RKO (cell line): Measurements from ENCODE around the gene ADPRS.

ENCODE experiments used
- DNase-seq: peaks from one replicate; pipeline ENCODE4 v3.0.0-alpha.2; 2016; ENCODE audit warnings: low spot score

The ADPRS gene

GRCh38 chr1:36108314-36108713, 19.6 kb downstream of the ADPRS start:
- no peak for DNase-seq

GRCh38 chr1:36109041-36109679, 20.5 kb downstream of the ADPRS start:
- no peak for DNase-seq

- DNase-seq: no peak
Measured at GRCh38 chr1:36111151-36111550, 22.5 kb downstream of the ADPRS start.

- no peak for DNase-seq
Measured at GRCh38 chr1:36112823-36113222, 24.1 kb downstream of the ADPRS start.

- DNase-seq: no peak
Measured at GRCh38 chr1:36114371-36114770, 25.7 kb downstream of the ADPRS start.

- DNase-seq: no peak
Measured at GRCh38 chr1:36115200-36115669, 26.5 kb downstream of the ADPRS start.

DNA sequence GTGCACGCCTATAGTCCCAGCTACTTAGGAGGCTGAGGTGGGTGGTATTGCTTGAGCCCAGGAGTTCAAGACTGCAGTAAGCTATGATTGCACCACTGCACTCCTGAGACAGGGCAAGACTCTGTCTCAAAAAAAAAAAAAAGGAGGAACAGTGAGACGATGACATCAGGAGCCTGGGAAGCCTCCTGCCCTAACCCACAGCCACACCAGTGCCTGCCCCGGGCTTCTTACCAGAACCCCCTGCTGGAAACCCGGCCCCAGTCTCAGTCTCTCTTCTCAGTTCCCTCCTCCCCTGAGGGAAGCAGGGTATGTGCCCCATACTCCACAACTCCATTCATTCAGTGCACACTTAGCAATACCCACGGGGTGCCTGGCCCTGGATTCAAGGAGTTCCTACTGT, 27.2 kb downstream of the ADPRS start:
- DNase-seq: no peak

GRCh38 chr1:36116901-36117300, 28.2 kb downstream of the ADPRS start:
- DNase-seq: no peak

GRCh38 chr1:36118447-36119204, 29.9 kb downstream of the ADPRS start:
- no peak for DNase-seq

- no peak for DNase-seq
Measured at GRCh38 chr1:36119456-36119855, 30.8 kb downstream of the ADPRS start.

DNA sequence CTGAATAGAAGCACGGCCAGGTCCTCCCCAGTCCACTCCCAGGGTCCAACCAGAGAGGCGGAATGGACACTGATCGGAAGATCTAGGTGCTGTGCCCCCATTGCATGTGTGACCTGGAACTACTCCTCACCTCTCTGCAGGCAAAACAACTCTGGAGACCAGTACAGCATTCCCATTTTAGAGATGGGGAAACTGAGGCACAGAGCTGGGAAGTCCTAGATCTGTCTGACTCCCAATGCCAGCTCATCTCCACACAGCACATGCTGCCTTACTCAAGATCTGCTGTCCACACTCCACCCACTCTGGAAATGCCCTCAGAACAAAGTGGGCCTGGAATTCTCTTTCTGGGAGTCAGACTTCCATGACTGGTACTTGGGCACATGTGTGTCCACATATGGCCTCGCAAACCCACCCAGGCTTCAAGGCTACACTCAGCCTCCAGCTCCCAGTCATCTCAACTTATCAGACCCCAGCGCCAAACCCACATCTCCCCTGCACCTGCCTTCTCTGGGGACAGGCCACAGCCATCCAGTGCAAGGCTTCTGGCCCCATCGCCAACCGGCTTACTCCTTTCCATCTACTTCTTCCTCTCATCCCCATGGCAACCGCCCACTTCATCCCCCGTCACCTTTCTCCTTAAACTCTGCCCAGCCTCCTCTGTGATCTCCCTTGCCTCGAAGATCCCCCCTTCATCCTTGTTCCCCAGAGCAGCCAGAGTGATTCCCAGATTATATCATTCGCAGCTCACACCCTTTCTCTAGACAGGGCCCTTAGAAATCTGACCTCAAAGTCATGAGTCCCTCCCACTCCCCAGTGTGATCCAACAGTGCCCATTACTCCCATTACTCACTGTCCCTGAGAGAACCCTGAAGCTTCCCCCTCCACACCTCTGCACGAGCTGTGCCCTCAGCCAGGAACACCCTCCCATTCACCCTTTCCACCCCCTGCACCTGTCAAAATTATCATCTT, 33.7 kb downstream of the ADPRS start:
- DNase-seq: no peak

DNA sequence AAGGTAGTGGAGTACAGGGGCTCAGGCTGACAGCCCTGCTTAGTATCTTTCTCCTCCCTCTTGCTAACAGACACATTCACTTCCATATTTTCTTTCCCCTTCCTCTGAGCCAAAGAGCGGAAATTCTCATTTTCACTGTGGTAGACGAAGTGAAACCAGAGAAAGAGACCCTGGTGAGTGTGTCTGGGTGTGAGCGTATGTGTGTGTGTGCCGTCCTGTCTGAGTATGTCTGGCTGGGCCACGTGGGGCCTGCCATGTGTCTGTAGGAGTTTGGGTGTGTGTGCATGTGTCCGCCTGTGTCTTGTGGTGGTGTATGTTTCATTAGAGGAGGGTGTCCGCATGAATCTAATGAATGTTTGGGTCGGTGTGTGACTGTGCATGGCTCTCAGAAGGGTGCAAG, 34.7 kb downstream of the ADPRS start:
- no peak for DNase-seq

DNA sequence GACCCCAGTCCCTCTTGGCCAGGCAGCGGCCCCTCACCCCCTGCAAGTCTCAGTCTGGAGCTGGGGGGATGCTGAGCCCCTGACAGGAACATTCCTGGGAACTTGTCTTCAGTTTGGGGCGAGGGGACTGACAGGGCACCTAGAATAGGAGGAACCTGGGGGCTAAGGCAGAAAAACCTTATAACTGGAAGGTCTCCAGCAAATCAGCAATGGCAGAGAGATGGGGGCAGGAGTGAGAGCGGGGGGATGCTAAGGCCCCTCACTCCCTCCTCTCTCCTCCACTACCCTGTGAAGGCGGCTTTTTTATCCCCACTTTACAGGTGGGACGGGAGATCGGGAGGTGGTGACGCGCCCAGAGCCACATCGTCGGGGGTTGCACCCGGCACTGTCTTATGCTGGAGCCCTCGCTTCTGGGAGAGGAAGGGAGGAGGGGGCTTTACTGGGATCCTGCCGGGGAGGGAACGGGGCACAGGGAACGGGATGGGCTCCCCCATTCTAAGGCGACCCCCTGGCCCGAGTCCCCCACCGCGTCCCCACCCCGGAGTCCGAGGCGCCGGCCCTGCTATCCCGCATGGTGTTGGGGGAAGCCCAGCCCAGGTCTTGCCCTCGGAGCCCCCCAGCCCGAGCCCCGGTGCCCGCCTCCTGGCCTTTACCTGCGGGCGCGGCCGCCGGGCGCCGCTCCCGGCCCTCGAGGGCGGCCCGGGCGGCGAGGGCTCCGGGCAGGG, 35.9 kb downstream of the ADPRS start:
- DNase-seq: no peak

DNA sequence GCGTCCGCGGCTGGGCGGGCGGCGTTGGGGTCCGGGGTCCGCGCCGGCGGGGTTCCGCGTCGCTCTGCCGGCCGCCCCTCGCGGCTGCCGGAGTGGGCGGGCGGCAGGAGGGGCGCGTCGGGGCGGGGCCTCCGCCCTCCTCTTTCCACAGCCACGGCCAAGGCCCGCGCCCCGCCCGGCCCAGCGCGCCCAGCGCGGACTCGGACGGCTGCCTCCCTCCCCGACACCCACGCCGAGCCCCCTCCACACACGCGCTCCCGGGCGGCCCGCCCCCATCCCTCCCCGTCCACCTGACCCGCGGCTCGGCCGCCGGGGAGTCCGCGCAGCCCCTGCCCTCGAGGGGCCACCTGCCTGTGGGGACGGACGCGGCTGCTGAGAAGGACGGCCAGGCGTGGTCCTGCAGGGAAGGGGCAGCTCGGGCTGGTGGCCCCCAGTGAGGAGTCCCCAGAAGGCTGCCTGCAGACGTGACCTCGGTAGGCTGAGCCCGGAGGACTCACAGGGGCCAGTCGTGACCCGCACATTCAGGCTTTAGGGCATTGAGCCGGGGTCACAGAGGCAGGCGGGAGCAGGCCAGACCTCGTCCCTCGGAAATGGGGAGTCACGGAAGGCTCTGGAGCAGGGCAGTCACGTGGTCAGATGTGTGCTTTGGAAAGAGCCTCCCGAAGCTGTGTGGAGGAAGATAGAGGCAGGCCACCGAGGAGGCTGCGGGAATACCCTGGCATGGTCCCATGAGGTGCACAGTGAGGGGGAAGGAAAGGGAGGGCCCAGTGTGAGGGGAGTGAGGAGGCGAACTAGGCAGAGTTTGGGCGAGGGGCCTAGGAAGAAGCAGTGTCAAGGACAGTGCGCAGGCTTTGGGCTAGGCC, 36.7 kb downstream of the ADPRS start, which contains the start of gene COL8A2:
Gene COL8A2 (minus strand): TSS at position 94 of the 863 bp plus-strand sequence. CDS start 24,980 bp downstream, outside the sequence.
- DNase-seq: no peak

DNA sequence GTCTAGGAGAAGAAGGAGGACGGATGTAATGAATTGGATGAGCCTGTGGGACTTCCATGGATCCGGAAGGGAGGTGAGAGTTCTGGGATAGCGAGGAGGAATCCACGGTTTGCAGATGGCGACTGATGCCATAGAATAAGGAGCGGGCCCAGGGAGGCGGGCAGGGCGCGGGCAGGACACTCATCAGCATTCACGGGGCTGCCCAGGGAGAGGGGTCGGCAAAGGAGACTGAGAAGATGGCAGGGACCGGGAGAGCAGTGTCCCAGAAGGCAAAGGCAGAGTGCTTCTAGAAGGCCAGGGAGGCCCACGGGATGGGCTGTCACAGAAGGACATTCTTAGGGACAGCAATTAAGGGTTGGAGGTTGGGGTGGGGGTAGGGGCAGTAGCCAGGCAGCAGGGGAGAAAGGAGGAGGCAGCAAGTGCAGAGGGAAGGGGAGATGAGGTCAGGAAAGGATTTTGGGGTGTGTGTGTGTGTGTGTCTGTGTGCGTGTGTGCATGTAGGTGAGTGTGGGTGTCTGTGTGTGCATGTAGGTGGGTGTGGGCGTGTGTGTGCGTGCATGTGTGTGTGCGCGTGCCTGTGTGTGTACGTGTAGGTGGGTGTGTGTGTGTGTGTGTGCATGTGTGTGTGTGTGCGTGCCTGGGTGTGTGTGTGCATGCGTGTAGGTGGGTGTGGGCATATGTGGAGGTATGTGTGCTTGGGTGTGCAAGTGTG, 37.5 kb downstream of the ADPRS start:
- no peak for DNase-seq

DNA sequence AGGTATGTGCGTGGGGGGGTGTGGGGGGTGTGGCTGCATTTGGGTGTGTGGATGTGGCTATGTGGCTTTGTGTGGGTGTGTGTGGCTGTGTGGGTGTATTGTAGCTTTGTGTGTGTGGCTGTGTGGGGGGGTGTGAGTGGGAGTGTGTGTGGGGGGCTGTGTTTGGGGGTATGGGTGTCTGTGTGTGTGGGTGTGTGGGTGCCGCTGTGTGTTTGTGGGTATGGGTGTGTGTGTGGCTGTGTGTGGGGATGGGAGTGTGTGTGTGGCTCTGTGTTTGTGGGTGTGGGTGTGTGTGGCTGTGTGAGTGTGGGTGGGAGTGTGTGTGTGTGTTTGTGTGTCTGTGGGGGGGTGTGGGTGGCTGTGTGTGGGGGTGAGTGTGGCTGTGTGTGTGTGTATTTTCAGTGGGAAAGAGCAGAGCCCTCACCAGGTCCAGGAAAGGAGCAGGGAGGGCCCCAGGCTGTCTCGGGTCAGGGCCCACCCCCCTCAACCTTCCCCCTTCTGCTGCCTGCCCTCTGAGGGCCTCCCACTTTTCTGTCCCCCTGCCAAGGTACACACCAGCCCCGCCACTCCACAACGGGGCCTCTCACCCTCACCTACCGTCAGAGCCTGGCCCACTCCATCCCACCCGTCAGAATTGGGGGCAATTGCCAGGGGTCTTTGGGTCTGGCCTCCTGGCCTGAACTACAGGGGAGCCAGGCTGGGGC, 38.3 kb downstream of the ADPRS start:
- no peak for DNase-seq

- no peak for DNase-seq
Measured at GRCh38 chr1:36128126-36128904, 39.6 kb downstream of the ADPRS start.

GRCh38 chr1:36128905-36129206, 40.2 kb downstream of the ADPRS start:
- no peak for DNase-seq

DNA sequence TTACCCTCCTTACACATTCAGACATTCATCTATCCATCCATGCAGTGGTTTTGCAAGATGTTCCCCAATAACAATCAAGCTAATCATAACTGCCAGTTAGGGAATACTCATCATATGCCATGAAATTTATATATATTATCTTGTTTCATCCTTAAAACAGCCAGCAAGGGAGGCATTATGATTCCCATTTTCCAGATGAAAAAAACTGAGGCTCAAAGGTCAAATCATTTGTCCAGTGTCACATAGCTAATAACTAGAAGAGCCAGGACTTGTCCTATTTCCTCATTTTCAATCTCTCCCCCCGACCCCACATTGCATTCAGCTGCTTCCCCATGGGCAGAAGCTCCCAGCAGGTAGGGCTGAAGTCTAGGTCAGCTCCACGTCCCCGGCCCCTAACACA, 43.3 kb downstream of the ADPRS start:
- DNase-seq: no peak
